A673 (cell line): Measurements from ENCODE around the gene TMEM150C. TPM values are rescaled to one million over a fixed set of nuclear protein-coding genes. Genes with fewer than 3 reads are reported as not detected.

ENCODE experiments used
- BruUV-seq: library from RNA; stranded (reverse); fragments of 400-500 nt; replicated peaks from 2 replicates; lab custom pipeline; 2021; lab: Mats Ljungman, UMichigan
- CTCF ChIA-PET: fragments of 300-600 bp; sonication (Branson Sonifier 250); formaldehyde crosslinking; loops from one replicate; lab custom pipeline; 2022; ENCODE audit warnings: antibody characterized with exemption; lab: Charles Lee
- POLR2A ChIA-PET: fragments of 300-600 bp; sonication (Branson Sonifier 250); formaldehyde crosslinking; loops from one replicate; lab custom pipeline; 2022; ENCODE audit warnings: antibody characterized with exemption; ENCODE audit not compliant: low non-redundant PET; lab: Charles Lee
- DNase-seq: peaks from one replicate; pipeline ENCODE4 v3.0.0-alpha.2; 2015; ENCODE audit warnings: low spot score
- H3K27ac ChIP-seq: fragments of 200-600 bp; sonication (generic); 2 replicates; pipeline ENCODE4 v1.5.1; 2016; ENCODE audit warnings: mixed run types, low read depth, mild to moderate bottlenecking, mixed read lengths, antibody characterized with exemption, low read length; ENCODE audit not compliant: poor library complexity, severe bottlenecking
- H3K27me3 ChIP-seq: fragments of 200-600 bp; sonication (generic); replicated peaks from 2 replicates; pipeline ENCODE4 v1.6.1; 2017; ENCODE audit warnings: mixed run types, low read depth, mild to moderate bottlenecking, mixed read lengths, antibody characterized with exemption, low read length; ENCODE audit not compliant: insufficient read depth, poor library complexity
- H3K36me3 ChIP-seq: fragments of 200-600 bp; sonication (generic); 2 replicates; pipeline ENCODE4 v1.6.1; 2016; ENCODE audit warnings: mixed run types, mild to moderate bottlenecking, mixed read lengths, antibody characterized with exemption, low read length; ENCODE audit not compliant: insufficient read depth, poor library complexity, severe bottlenecking
- H3K4me1 ChIP-seq: fragments of 200-600 bp; sonication (generic); 2 replicates; pipeline ENCODE4 v1.6.1; 2017; ENCODE audit warnings: mixed run types, mild to moderate bottlenecking, mixed read lengths, antibody characterized with exemption, low read length; ENCODE audit not compliant: insufficient read depth, poor library complexity, severe bottlenecking
- H3K4me3 ChIP-seq: fragments of 200-600 bp; sonication (generic); 2 replicates; pipeline ENCODE4 v1.5.1; 2016; ENCODE audit warnings: low read depth, mixed run types, mild to moderate bottlenecking, mixed read lengths, low read length; ENCODE audit not compliant: poor library complexity, severe bottlenecking
- H3K9me3 ChIP-seq: fragments of 200-600 bp; sonication (generic); 2 replicates; pipeline ENCODE4 v1.6.1; 2016; ENCODE audit warnings: mixed run types, low read depth, mild to moderate bottlenecking, mixed read lengths, antibody characterized with exemption, low read length; ENCODE audit not compliant: poor library complexity, severe bottlenecking
- EZH2 ChIP-seq: fragments of 200-600 bp; sonication (generic); IDR thresholded peaks from 2 replicates; pipeline ENCODE4 v1.6.1; 2017; ENCODE audit warnings: borderline replicate concordance, low read depth, mild to moderate bottlenecking, mixed read lengths, antibody characterized with exemption, low read length; ENCODE audit not compliant: poor library complexity, severe bottlenecking
- intact Hi-C: fragments of 100-400 bp; cut with micrococcal nuclease; formaldehyde crosslinking; loops from one replicate; pipeline ENCODE4 v1.10.0; 2022; ENCODE audit not compliant: unreplicated experiment
- total RNA-seq: library from RNA; stranded (reverse); gene quantifications from 2 replicates; pipeline ENCODE4 v1.2.3, GENCODE V29; 2021
- TF ChIP-seq, protein P1 (sequence below): fragments of 300-800, 200-600 bp; sonication (generic); conservative IDR thresholded peaks from 2 replicates; pipeline ENCODE4 v1.5.1; 2017; ENCODE audit warnings: low read depth, mild to moderate bottlenecking, antibody characterized with exemption, low read length, moderate library complexity, mixed read lengths

TMEM150C gene
- total RNA-seq, 1 experiment from 2014 or later = 0.34 TPM

DNA sequence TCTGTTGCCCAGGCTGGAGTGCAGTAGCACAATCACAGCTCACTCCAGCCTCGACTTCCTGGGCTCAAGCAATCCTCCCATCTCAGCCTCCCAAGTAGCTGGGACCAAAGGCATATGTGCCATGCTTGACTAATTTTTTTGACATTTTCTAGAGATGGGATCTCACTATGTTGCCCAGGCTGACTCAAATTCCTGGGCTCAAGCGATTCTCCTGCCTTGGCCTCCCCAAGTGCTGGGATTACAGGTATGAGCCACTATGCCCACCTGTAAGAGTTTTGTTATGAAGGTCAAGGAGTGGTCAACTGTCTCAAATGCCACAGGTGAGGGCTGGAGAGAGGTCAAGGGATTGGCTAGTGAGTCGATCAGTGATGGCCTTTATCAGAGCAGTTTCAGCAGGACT is 32.5 kb downstream of the TMEM150C start:
- ChIA-PET CTCF (no interaction called here), POLR2A (no interaction called here)
- H3K36me3 ChIP-seq = no peaks in the 10 kb centered on the region
- no peak overlapping the region for H3K27ac ChIP-seq
- H3K9me3 ChIP-seq = no peaks in the 10 kb centered on the region
- H3K4me3 ChIP-seq = no peak overlapping the region
- no peak for DNase-seq
- intact Hi-C loops = no loop called here
- no TSS peak for BruUV-seq
- TF ChIP-seq, protein P1, sequence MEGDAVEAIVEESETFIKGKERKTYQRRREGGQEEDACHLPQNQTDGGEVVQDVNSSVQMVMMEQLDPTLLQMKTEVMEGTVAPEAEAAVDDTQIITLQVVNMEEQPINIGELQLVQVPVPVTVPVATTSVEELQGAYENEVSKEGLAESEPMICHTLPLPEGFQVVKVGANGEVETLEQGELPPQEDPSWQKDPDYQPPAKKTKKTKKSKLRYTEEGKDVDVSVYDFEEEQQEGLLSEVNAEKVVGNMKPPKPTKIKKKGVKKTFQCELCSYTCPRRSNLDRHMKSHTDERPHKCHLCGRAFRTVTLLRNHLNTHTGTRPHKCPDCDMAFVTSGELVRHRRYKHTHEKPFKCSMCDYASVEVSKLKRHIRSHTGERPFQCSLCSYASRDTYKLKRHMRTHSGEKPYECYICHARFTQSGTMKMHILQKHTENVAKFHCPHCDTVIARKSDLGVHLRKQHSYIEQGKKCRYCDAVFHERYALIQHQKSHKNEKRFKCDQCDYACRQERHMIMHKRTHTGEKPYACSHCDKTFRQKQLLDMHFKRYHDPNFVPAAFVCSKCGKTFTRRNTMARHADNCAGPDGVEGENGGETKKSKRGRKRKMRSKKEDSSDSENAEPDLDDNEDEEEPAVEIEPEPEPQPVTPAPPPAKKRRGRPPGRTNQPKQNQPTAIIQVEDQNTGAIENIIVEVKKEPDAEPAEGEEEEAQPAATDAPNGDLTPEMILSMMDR = no peak
- no peak for TF ChIP-seq EZH2
- H3K4me1 ChIP-seq = no peaks in the 10 kb centered on the region
- H3K27me3 ChIP-seq = no peaks in the 10 kb centered on the region

DNA sequence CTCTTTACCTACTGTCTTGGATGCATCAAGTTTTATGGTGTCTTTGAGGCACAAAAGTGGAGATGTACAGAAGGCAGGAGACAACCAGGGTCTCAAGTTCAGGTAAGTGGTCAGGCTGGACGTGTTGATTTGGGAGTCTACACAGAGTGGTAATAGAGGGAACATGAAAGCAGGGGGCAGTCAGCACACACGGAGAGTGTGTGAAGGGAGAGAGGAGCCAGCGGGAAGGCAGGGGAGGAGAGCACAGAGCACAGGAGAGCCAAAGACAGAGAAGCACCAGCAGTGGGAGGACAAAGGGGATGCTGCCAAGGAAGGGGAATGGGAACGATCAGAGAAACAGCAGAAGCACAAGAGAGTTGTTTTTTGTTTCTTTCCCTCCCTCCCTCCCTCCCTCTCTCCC is 32.9 kb downstream of the TMEM150C start:
- Histone ChIP-seq H3K27ac (no peak overlapping the region), H3K9me3 (no peaks in the 10 kb centered on the region), H3K27me3 (no peaks in the 10 kb centered on the region), H3K36me3 (no peaks in the 10 kb centered on the region), H3K4me1 (no peaks in the 10 kb centered on the region), H3K4me3 (no peak overlapping the region)
- TF ChIP-seq, protein P1 = no peak
- no peak for TF ChIP-seq EZH2
- ChIA-PET CTCF (no interaction called here), POLR2A (no interaction called here)
- DNase-seq = no peak
- intact Hi-C loops = no loop called here
- no TSS peak for BruUV-seq

DNA sequence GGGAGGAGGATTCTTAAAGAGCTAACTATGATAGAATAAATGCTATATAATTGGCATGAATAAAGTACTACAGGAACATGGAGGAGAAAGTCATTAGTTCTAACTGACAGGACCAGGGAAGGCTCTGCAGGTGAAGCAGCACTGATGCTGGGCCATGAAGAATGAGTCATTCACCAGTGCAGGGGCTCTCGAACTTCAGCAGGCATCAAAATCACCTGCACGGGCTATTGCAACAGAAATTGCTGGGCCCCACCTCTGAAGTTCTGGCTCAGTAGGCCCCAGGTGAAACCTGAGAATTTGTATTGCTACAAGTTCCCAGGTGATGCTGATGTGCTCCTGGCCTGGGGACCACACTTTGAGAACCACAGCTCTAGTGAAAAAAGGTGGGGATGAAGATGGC is 33.7 kb downstream of the TMEM150C start:
- intact Hi-C loops = no loop called here
- TF ChIP-seq EZH2 = no peak
- TF ChIP-seq, protein P1 = no peak
- Histone ChIP-seq H3K27me3 (no peaks in the 10 kb centered on the region), H3K9me3 (no peaks in the 10 kb centered on the region), H3K4me1 (no peaks in the 10 kb centered on the region), H3K36me3 (no peaks in the 10 kb centered on the region), H3K27ac (no peak overlapping the region), H3K4me3 (no peak overlapping the region)
- CTCF ChIA-PET = no interaction called here
- POLR2A ChIA-PET = no interaction called here
- no peak for DNase-seq
- no TSS peak for BruUV-seq
